Suprapubic skin (tissue), 4 donors: Measurements from ENCODE around the gene SERINC2. TPM values are rescaled to one million over a fixed set of nuclear protein-coding genes. Genes with fewer than 3 reads are reported as not detected.
A peak's percentile ranks its signal among the peaks of the same experiment; 100 is the strongest.

ENCODE experiments used
- DNase-seq, 2 donors: peaks; one replicate each; pipeline ENCODE4 v3.0.0-alpha.2; 2019; ENCODE audit warnings: low spot score in 2 of 2
- H3K27ac ChIP-seq: fragments of 200-600 bp; sonication (generic); one replicate; pipeline ENCODE4 v1.5.1; 2019
- H3K27me3 ChIP-seq: fragments of 200-600 bp; sonication (generic); one replicate; pipeline ENCODE4 v1.5.1; 2019
- H3K36me3 ChIP-seq: fragments of 200-600 bp; sonication (generic); one replicate; pipeline ENCODE4 v1.5.1; 2019
- H3K4me1 ChIP-seq: fragments of 200-600 bp; sonication (generic); one replicate; pipeline ENCODE4 v1.5.1; 2019
- H3K4me3 ChIP-seq: fragments of 200-600 bp; sonication (generic); one replicate; pipeline ENCODE4 v1.5.1; 2019; ENCODE audit warnings: mild to moderate bottlenecking
- H3K9me3 ChIP-seq: fragments of 200-600 bp; sonication (generic); one replicate; pipeline ENCODE4 v1.5.1; 2019
- CTCF ChIP-seq, 2 donors: fragments of 200-600 bp in 1 of 2; fragments of 450-650 bp in 1 of 2; sonication (generic) in 1 of 2; IDR thresholded peaks; one replicate each; pipeline ENCODE4 v1.5.1; 2016 to 2019; ENCODE audit warnings: antibody characterized with exemption in 2 of 2, mild to moderate bottlenecking in 1 of 2, moderate library complexity in 1 of 2
- EP300 ChIP-seq: sonication (generic); formaldehyde crosslinking; IDR thresholded peaks from one replicate; pipeline ENCODE4 v1.6.1; 2017; ENCODE audit warnings: antibody characterized with exemption
- POLR2A ChIP-seq, 2 donors: fragments of 450-650 bp; IDR thresholded peaks; one replicate each; pipeline ENCODE4 v1.6.1; 2017; ENCODE audit warnings: antibody characterized with exemption in 2 of 2, mild to moderate bottlenecking in 2 of 2, moderate library complexity in 2 of 2
- POLR2AphosphoS5 ChIP-seq, 3 donors: sonication (generic); formaldehyde crosslinking; IDR thresholded peaks; one replicate each; pipeline ENCODE4 v1.6.1; 2017; ENCODE audit warnings: antibody characterized with exemption in 3 of 3
- WGBS: methylation state at CpG from one replicate; pipeline ENCODE4 v1.1.5; 2018; 5-methylcytosine and 5-hydroxymethylcytosine counted together
- total RNA-seq, 4 donors: library from RNA; depleted of rRNA; stranded (reverse); fragments of >200 nt; gene quantifications; one replicate each; pipeline ENCODE4 v1.1.0, GENCODE V29; 2016

SERINC2 gene
- total RNA-seq, 4 donors from 2014 or later, result 52.9 to 95.6 (median 68.3) TPM

GRCh38 chr1:31373897-31374486 is 39.0 kb upstream of the SERINC2 start:
- peak overlapping the region; percentile 90 for H3K27ac ChIP-seq
- H3K4me1 ChIP-seq, result peaks cover 36% of the 10 kb centered on the region
- peak overlapping the region; percentile 52 for H3K4me3 ChIP-seq
- H3K36me3 ChIP-seq, result no peaks in the 10 kb centered on the region
- TF ChIP-seq POLR2AphosphoS5 (IDR thresholded peaks at IDR 0.05), result no peak
- no peak for TF ChIP-seq POLR2A (IDR thresholded peaks at IDR 0.05)
- no peak for TF ChIP-seq CTCF (IDR thresholded peaks at IDR 0.05)
- H3K27me3 ChIP-seq, result no peaks in the 10 kb centered on the region
- 29% methylated on average over 11 of the region's 11 CpGs for WGBS
- no peak for DNase-seq
- H3K9me3 ChIP-seq, result no peaks in the 10 kb centered on the region

GRCh38 chr1:31374511-31375196 is 38.4 kb upstream of the SERINC2 start:
- H3K4me1 ChIP-seq, result peaks cover 36% of the 10 kb centered on the region
- no peak overlapping the region for H3K4me3 ChIP-seq
- no peak for DNase-seq
- H3K27ac ChIP-seq, result peak overlapping the region; percentile 90
- H3K27me3 ChIP-seq, result no peaks in the 10 kb centered on the region
- H3K9me3 ChIP-seq, result no peaks in the 10 kb centered on the region
- no peak for TF ChIP-seq POLR2A (IDR thresholded peaks at IDR 0.05)
- TF ChIP-seq POLR2AphosphoS5 (IDR thresholded peaks at IDR 0.05), result no peak
- TF ChIP-seq EP300, result no peak
- TF ChIP-seq CTCF (IDR thresholded peaks at IDR 0.05), result no peak
- no peaks in the 10 kb centered on the region for H3K36me3 ChIP-seq
- 60% methylated on average over 6 of the region's 7 CpGs for WGBS

- H3K9me3 ChIP-seq, result no peaks in the 10 kb centered on the region
- TF ChIP-seq CTCF (IDR thresholded peaks at IDR 0.05), result no peak
- no peak for TF ChIP-seq POLR2AphosphoS5 (IDR thresholded peaks at IDR 0.05)
- no peak for DNase-seq
- H3K4me3 ChIP-seq, result no peak overlapping the region
- no peaks in the 10 kb centered on the region for H3K36me3 ChIP-seq
- H3K4me1 ChIP-seq, result peaks cover 32% of the 10 kb centered on the region
- no peaks in the 10 kb centered on the region for H3K27me3 ChIP-seq
- no peak overlapping the region for H3K27ac ChIP-seq
- WGBS, result 76% methylated on average over 8 of the region's 8 CpGs
These were observed 36.5 kb upstream of the SERINC2 start for GRCh38 chr1:31376375-31377134.

- no peak overlapping the region for H3K27ac ChIP-seq
These were observed 35.6 kb upstream of the SERINC2 start for GRCh38 chr1:31377364-31377863.

GRCh38 chr1:31378001-31378400 is 35.0 kb upstream of the SERINC2 start:
- peaks cover 18% of the 10 kb centered on the region for H3K4me1 ChIP-seq
- no peak for DNase-seq
- no peaks in the 10 kb centered on the region for H3K9me3 ChIP-seq
- no peaks in the 10 kb centered on the region for H3K36me3 ChIP-seq
- no peak overlapping the region for H3K27ac ChIP-seq
- no peak for TF ChIP-seq CTCF (IDR thresholded peaks at IDR 0.05)
- no peak for TF ChIP-seq EP300
- TF ChIP-seq POLR2A (IDR thresholded peaks at IDR 0.05), result no peak
- no peak for TF ChIP-seq POLR2AphosphoS5 (IDR thresholded peaks at IDR 0.05)
- H3K27me3 ChIP-seq, result no peaks in the 10 kb centered on the region
- no peak overlapping the region for H3K4me3 ChIP-seq

More at GRCh38 chr1:31377364-31377863, 35.6 kb upstream of the SERINC2 start:
- peaks cover 24% of the 10 kb centered on the region for H3K4me1 ChIP-seq
- TF ChIP-seq POLR2AphosphoS5 (IDR thresholded peaks at IDR 0.05) (no peak), POLR2A (IDR thresholded peaks at IDR 0.05) (no peak)
- H3K36me3 ChIP-seq, result no peaks in the 10 kb centered on the region
- H3K4me3 ChIP-seq, result no peak overlapping the region
- 92% methylated on average over 3 of the region's 3 CpGs for WGBS
- DNase-seq, result no peak
- H3K27me3 ChIP-seq, result no peaks in the 10 kb centered on the region
- H3K9me3 ChIP-seq, result no peaks in the 10 kb centered on the region
